ENCODE data around the gene PPP2R2D.

DNA sequence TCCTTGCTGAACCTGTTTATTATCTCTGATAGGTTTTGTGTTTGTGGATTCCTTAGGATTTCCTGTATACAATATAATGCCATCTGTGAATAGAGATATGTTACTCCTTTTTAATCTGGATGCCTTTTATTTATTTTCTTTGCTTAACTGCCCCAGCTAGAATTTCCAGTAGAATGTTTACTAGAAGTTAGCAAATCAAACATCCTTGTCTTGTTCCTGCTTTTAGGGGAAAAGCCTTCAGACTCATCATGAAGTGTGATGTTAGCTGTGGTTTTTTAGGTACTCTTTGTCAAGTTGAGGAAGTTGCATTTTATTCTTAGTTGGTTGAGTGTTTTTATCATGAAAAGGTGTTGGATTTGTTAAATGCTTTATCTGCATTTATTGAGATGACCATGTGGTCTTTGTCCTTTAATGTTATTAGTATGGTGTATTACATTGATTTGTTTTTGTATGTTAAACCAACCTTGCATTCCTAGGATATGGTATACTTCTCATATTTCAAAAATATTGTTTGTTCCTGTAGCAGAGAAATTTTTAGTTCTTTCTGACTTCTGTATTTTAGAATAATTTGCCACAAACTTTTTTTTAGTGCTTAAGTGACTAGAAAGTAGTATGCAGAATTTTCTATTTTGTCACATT, 24.3 kb downstream of the PPP2R2D start:
- TF ChIP-seq, protein P1, sequence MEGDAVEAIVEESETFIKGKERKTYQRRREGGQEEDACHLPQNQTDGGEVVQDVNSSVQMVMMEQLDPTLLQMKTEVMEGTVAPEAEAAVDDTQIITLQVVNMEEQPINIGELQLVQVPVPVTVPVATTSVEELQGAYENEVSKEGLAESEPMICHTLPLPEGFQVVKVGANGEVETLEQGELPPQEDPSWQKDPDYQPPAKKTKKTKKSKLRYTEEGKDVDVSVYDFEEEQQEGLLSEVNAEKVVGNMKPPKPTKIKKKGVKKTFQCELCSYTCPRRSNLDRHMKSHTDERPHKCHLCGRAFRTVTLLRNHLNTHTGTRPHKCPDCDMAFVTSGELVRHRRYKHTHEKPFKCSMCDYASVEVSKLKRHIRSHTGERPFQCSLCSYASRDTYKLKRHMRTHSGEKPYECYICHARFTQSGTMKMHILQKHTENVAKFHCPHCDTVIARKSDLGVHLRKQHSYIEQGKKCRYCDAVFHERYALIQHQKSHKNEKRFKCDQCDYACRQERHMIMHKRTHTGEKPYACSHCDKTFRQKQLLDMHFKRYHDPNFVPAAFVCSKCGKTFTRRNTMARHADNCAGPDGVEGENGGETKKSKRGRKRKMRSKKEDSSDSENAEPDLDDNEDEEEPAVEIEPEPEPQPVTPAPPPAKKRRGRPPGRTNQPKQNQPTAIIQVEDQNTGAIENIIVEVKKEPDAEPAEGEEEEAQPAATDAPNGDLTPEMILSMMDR (IDR thresholded peaks at IDR 0.05 in 4 of 5, conservative IDR thresholded peaks at IDR 0.05 in 1 of 5), result no peak
- no peak for TF ChIP-seq POLR2A (IDR thresholded peaks at IDR 0.05)

Measured in gastrocnemius medialis (tissue), 4 donors.